Chondrocyte (in vitro differentiated cells): ENCODE results near the gene TRIM45. TPM values are rescaled to one million over a fixed set of nuclear protein-coding genes. Genes with fewer than 3 reads are reported as not detected.

Experiments
- DNase-seq: peaks from one replicate; pipeline ENCODE4 v3.0.0; 2021; ENCODE audit warnings: mixed read lengths, low spot score
- H3K27ac Mint-ChIP-seq: one replicate; pipeline ENCODE4 v1.8.0; 2021; ENCODE audit warnings: mild to moderate bottlenecking, moderate library complexity, mixed read lengths; ENCODE audit not compliant: unreplicated experiment
- H3K27me3 Mint-ChIP-seq: 2 replicates; pipeline ENCODE4 v1.8.0; 2021; ENCODE audit warnings: low read depth, mixed read lengths
- H3K36me3 Mint-ChIP-seq: 2 replicates; pipeline ENCODE4 v1.8.0; 2021; ENCODE audit warnings: low read depth, mixed read lengths
- H3K4me1 Mint-ChIP-seq: 2 replicates; pipeline ENCODE4 v1.8.0; 2021; ENCODE audit warnings: low read depth, mild to moderate bottlenecking, mixed read lengths
- H3K4me3 Mint-ChIP-seq: one replicate; pipeline ENCODE4 v1.8.0; 2021; ENCODE audit warnings: mild to moderate bottlenecking, moderate library complexity, mixed read lengths; ENCODE audit not compliant: unreplicated experiment
- H3K9me3 Mint-ChIP-seq: 2 replicates; pipeline ENCODE4 v1.8.0; 2021; ENCODE audit warnings: low read depth, mixed read lengths
- CTCF ChIP-seq: fragments of 200-600 bp; sonication (generic); IDR thresholded peaks from 2 replicates; pipeline ENCODE4 v1.5.0; 2021; ENCODE audit warnings: antibody characterized with exemption, mild to moderate bottlenecking, moderate library complexity
- total RNA-seq: library from RNA; stranded (reverse); gene quantifications from 3 replicates; pipeline ENCODE4 v1.2.1, GENCODE V29; 2021

Gene TRIM45
- total RNA-seq, 1 donor from 2014 or later: 5.3 TPM

- DNase-seq: no peak
- Mint-ChIP-seq H3K4me3 (no peak overlapping the region), H3K36me3 (peaks cover 21% of the 10 kb centered on the region), H3K27me3 (no peaks in the 10 kb centered on the region), H3K9me3 (no peaks in the 10 kb centered on the region), H3K27ac (no peak overlapping the region), H3K4me1 (no peaks in the 10 kb centered on the region)
- TF ChIP-seq CTCF: no peak
These were observed 9.4 kb downstream of the TRIM45 start for GRCh38 chr1:117112047-117112717.

- Mint-ChIP-seq H3K36me3 (peaks cover 21% of the 10 kb centered on the region), H3K4me3 (no peak overlapping the region), H3K27me3 (no peaks in the 10 kb centered on the region), H3K4me1 (no peaks in the 10 kb centered on the region), H3K27ac (no peak overlapping the region), H3K9me3 (no peaks in the 10 kb centered on the region)
- TF ChIP-seq CTCF: no peak
- no peak for DNase-seq
These were observed 10.8 kb downstream of the TRIM45 start for GRCh38 chr1:117110774-117111173.

GRCh38 chr1:117107364-117107763 is 14.2 kb downstream of the TRIM45 start:
- H3K27me3 Mint-ChIP-seq: no peaks in the 10 kb centered on the region
- peaks cover 16% of the 10 kb centered on the region for H3K36me3 Mint-ChIP-seq
- no peaks in the 10 kb centered on the region for H3K9me3 Mint-ChIP-seq
- H3K4me3 Mint-ChIP-seq: no peak overlapping the region
- no peak for TF ChIP-seq CTCF
- H3K27ac Mint-ChIP-seq: no peak overlapping the region
- DNase-seq: no peak
- H3K4me1 Mint-ChIP-seq: no peaks in the 10 kb centered on the region

- TF ChIP-seq CTCF: no peak
- Mint-ChIP-seq H3K27ac (no peak overlapping the region), H3K4me3 (no peak overlapping the region), H3K9me3 (no peaks in the 10 kb centered on the region), H3K36me3 (peaks cover 16% of the 10 kb centered on the region), H3K4me1 (no peaks in the 10 kb centered on the region), H3K27me3 (no peaks in the 10 kb centered on the region)
- no peak for DNase-seq
These were observed 15.1 kb downstream of the TRIM45 start for GRCh38 chr1:117106478-117106877.

GRCh38 chr1:117105722-117106121 is 15.8 kb downstream of the TRIM45 start:
- DNase-seq: no peak
- Mint-ChIP-seq H3K4me3 (no peak overlapping the region), H3K36me3 (peaks cover 14% of the 10 kb centered on the region), H3K27ac (no peak overlapping the region), H3K4me1 (no peaks in the 10 kb centered on the region), H3K27me3 (no peaks in the 10 kb centered on the region), H3K9me3 (no peaks in the 10 kb centered on the region)
- TF ChIP-seq CTCF: no peak
